ENCODE results near the gene EXOC4.

DNA sequence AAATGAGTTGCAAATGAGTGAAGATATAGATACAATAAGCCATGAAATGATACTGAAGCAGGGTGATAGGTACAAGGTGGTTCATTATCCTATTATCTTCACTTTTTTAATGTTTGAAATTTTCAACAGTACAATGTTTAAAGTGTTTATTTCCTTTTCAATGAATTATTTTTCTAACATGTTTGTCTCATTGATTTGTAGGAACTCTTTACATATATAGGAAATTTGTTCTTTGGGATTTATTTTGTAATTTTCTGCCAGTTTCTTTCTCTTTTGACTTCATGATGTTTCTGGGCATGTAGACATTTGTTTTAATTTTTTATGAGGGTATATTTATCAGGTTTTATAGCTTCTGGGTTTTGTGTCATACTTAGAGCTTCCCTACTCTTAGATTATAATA is 108.9 kb downstream of the EXOC4 start:
- TF ChIP-seq, protein P1, sequence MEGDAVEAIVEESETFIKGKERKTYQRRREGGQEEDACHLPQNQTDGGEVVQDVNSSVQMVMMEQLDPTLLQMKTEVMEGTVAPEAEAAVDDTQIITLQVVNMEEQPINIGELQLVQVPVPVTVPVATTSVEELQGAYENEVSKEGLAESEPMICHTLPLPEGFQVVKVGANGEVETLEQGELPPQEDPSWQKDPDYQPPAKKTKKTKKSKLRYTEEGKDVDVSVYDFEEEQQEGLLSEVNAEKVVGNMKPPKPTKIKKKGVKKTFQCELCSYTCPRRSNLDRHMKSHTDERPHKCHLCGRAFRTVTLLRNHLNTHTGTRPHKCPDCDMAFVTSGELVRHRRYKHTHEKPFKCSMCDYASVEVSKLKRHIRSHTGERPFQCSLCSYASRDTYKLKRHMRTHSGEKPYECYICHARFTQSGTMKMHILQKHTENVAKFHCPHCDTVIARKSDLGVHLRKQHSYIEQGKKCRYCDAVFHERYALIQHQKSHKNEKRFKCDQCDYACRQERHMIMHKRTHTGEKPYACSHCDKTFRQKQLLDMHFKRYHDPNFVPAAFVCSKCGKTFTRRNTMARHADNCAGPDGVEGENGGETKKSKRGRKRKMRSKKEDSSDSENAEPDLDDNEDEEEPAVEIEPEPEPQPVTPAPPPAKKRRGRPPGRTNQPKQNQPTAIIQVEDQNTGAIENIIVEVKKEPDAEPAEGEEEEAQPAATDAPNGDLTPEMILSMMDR (IDR thresholded peaks at IDR 0.05; ENCODE audit: low read length) = no peak
- TF ChIP-seq EZH2 (IDR thresholded peaks at IDR 0.05; ENCODE audit: borderline replicate concordance, low read length) = no peak

Measured in OCI-LY1 (cell line).